Gastroesophageal sphincter (tissue), 3 donors: Measurements from ENCODE around the gene MTTP.

Experiments
- POLR2AphosphoS5 ChIP-seq: sonication (generic); formaldehyde crosslinking; IDR thresholded peaks from one replicate; pipeline ENCODE4 v1.6.1; 2017; ENCODE audit warnings: antibody characterized with exemption
- TF ChIP-seq, protein P1 (sequence below), 4 experiments: fragments of 200-600 bp in 2 of 4; fragments of 450-650 bp in 2 of 4; sonication (generic) in 1 of 4; IDR thresholded peaks; one replicate each; pipeline ENCODE4 v1.5.1; 2017 to 2019; ENCODE audit warnings: antibody characterized with exemption in 4 of 4, mild to moderate bottlenecking in 2 of 4, moderate library complexity in 2 of 4

DNA sequence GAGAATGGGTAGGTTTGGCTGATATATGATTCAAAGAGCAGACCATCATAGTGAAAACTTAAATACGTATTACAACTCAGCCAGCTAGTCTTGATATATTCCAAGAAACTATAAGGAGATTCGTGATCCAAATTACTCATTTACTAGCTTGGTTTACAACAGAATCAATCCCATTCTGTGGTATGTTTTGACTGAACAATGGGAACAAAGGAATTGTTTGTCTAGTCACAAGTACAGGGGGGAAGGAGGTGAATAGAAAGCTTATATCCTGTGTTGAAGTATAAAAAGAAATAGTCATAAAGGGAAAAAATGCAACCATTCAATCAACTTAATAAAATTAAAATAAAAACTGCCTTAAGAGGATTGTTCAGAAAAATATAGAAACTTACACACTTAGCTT, 66.1 kb downstream of the MTTP start:
- TF ChIP-seq, protein P1, sequence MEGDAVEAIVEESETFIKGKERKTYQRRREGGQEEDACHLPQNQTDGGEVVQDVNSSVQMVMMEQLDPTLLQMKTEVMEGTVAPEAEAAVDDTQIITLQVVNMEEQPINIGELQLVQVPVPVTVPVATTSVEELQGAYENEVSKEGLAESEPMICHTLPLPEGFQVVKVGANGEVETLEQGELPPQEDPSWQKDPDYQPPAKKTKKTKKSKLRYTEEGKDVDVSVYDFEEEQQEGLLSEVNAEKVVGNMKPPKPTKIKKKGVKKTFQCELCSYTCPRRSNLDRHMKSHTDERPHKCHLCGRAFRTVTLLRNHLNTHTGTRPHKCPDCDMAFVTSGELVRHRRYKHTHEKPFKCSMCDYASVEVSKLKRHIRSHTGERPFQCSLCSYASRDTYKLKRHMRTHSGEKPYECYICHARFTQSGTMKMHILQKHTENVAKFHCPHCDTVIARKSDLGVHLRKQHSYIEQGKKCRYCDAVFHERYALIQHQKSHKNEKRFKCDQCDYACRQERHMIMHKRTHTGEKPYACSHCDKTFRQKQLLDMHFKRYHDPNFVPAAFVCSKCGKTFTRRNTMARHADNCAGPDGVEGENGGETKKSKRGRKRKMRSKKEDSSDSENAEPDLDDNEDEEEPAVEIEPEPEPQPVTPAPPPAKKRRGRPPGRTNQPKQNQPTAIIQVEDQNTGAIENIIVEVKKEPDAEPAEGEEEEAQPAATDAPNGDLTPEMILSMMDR (IDR thresholded peaks at IDR 0.05) = no peak
- TF ChIP-seq POLR2AphosphoS5 = no peak
